Measurements from ENCODE around the gene CBX4. TPM values are rescaled to one million over a fixed set of nuclear protein-coding genes. Genes with fewer than 3 reads are reported as not detected.

Gene CBX4
- total and polyA plus RNA-seq, 7 donors, result 1.9 to 7.8 (median 3.3) TPM

- Histone ChIP-seq H3K27me3 (ENCODE audit: insufficient read depth in 3 of 3, low read length in 2 of 3) (peaks cover 0 to 90% (median 12%) of the 10 kb centered on the region in 3 donors), H3K9me3 (no peaks in the 10 kb centered on the region), H3K36me3 (ENCODE audit: insufficient read depth in 1 of 2, low read depth in 1 of 2) (no peaks in the 10 kb centered on the region), H3K4me3 (no peak overlapping the region), H3K27ac (no peak overlapping the region), H3K4me1 (peaks cover 10% of the 10 kb centered on the region)
- no peak for DNase-seq
- intact Hi-C loops (cut with DNase I), result loop anchor here in 1 of 2 donors (10.0 kb wide), 1 partner anchor 147 kb away; no protein-coding TSS in a partner anchor
- 84 to 94% (median 87%) methylated on average over 12 of the region's 12 CpGs for WGBS, 3 donors
- TF ChIP-seq CTCF (IDR thresholded peaks at IDR 0.05), result no peak
- no peak for ATAC-seq
Measured at GRCh38 chr17:79847698-79848369, 8.6 kb upstream of the CBX4 start.

DNA sequence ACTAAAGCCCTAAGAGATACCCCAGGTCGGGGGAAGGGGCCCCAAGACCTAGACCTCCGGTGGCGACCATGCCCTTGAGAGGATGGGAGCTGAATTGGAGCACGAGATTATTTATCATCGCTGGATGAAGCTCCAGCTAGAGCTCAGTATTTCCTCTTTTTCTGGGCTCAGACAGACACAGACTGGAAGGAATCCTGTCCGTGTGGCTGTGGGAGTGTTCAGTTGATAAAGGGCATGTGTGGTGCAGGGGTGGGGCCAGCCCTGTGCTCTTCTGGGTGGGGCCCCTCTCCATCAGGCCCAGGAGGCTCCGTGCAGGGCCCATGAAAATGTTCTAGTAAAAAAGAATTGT is 6.3 kb upstream of the CBX4 start:
- 45 to 59% (median 58%) methylated on average over 7 of the region's 7 CpGs for WGBS, 3 donors
- intact Hi-C loops (cut with DNase I), result loop anchor here in 1 of 2 donors (10.0 kb wide), 1 partner anchor 149 kb away; no protein-coding TSS in a partner anchor
- no peak overlapping the region for H3K4me3 ChIP-seq
- no peaks in the 10 kb centered on the region for H3K9me3 ChIP-seq
- DNase-seq (no peak), ATAC-seq (no peak)
- peaks cover 0 to 93% (median 29%) of the 10 kb centered on the region in 3 donors for H3K27me3 ChIP-seq (ENCODE audit: insufficient read depth in 3 of 3, low read length in 2 of 3)
- peak overlapping the region; percentile 12 for H3K27ac ChIP-seq
- no peaks in the 10 kb centered on the region for H3K36me3 ChIP-seq (ENCODE audit: insufficient read depth in 1 of 2, low read depth in 1 of 2)
- H3K4me1 ChIP-seq, result peaks cover 22% of the 10 kb centered on the region
- TF ChIP-seq CTCF (IDR thresholded peaks at IDR 0.05), result no peak

DNA sequence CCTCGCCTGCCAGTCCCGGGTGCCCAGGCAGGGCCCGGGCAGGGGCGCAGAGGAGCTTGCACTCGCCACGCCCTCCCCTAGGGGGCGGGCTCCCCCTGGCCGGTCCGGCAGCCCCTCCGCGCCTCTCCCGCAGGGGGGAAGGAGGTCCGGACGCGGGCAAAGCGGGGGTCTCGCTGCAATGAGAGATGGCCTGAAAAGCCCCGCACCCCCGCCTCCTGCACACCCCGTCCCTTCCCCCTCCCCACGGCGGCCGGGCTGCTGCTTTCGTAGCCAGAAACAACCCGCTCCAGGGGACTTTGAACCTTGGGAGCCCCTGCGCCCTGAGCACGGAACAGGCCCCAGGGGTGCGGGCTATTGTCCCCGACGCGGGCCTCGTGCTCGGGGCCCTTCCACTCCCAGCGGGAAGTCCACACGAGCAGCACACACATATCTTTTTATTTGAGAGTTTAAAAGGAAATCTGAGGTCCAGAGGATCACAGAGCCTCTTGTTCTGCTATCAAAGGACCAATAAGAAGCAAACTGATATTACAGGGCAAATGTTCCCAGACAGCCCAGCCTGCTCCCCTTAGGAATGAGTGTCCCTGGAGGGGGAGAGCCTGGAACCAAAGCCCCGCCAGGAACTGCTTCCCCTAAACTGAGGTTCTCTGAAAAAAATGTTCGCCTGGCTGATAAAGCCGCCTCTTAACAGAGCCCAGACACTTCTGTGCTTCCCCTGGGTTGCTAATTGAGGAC is 5.8 kb upstream of the CBX4 start:
- TF ChIP-seq CTCF (IDR thresholded peaks at IDR 0.05), result peak; percentile 67
- Histone ChIP-seq H3K36me3 (ENCODE audit: insufficient read depth in 1 of 2, low read depth in 1 of 2) (no peaks in the 10 kb centered on the region), H3K4me1 (peaks cover 28% of the 10 kb centered on the region), H3K27ac (peak overlapping the region; percentile 12), H3K4me3 (peak overlapping the region; percentile 73), H3K9me3 (no peaks in the 10 kb centered on the region), H3K27me3 (ENCODE audit: insufficient read depth in 3 of 3, low read length in 2 of 3) (peaks cover 0 to 94% (median 29%) of the 10 kb centered on the region in 3 donors)
- 10 to 18% (median 16%) methylated on average over 25 to 38 of the region's 38 CpGs for WGBS, 3 donors
- ATAC-seq (peak; percentile 68 to 81 (median 72)), DNase-seq (peak; percentile 59 to 74)
- intact Hi-C loops (cut with DNase I), result loop anchor here (5.0 to 10.0 kb wide), 4 partner anchors 48 to 150 kb away; partner anchors contain the start of gene CBX8 (in 1 of the 2)

DNA sequence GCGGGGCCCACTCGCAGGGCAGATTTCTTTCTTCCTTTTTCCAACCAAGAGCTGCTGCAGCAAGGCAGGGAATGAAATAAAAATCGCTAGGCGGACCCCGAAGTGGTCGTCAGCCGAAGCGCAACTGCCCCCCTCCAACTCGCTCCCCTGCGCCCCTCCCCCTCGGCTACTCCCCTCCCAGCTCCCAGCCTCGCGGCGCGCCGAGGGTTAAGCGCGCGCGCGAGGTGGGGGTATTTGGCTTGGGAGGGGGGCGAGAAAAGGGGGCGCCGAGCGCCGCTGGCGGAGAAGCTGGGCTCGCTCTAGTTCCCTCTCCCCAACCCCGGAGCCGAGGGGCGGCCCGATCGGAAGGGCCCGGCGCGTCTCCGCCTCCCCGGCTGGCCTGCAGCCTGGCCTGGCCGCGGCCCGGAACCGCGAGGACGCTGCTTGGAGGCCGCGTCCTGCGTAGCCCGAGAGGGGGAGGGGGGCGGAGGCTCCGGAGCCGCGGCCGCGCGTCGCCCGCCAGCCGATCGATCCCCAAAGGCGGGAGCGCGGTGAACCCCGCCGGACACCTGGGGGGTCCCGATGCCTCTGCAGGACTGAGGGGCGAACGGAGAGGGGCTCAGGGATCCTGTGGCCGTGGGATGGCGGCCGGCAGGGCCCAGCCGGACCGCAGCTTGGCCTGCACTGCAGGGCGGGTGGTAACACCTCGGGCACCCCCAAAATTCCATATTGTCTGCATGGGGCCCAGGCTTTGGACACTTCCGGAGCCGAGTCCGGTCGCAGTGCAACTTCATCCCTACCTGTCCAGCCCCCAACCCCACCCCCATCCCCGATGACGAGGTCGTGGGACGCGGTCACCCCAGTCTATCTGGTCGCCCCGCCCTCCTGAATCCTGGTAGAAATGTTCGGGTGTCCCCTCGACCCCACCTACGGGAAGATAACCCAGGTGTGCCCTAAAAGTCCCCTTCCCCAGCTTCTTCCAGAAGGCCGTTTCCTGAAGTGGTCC is 4.9 kb upstream of the CBX4 start:
- H3K4me1 ChIP-seq, result peaks cover 32% of the 10 kb centered on the region

More for the DNA sequence above, 4.9 kb upstream of the CBX4 start:
- intact Hi-C loops (cut with DNase I), result loop anchor here (5.0 to 10.0 kb wide), 4 partner anchors 47 to 151 kb away; partner anchors contain the start of gene CBX8 (in 1 of the 2)
- Histone ChIP-seq H3K9me3 (no peaks in the 10 kb centered on the region), H3K27me3 (ENCODE audit: insufficient read depth in 3 of 3, low read length in 2 of 3) (peaks cover 0 to 95% (median 29%) of the 10 kb centered on the region in 3 donors), H3K4me3 (peak overlapping the region; percentile 73), H3K36me3 (ENCODE audit: insufficient read depth in 1 of 2, low read depth in 1 of 2) (no peaks in the 10 kb centered on the region), H3K27ac (no peak overlapping the region)
- ATAC-seq (peak; percentile 29 to 59 (median 46)), DNase-seq (peak; percentile 73 to 74)
- no peak for TF ChIP-seq CTCF (IDR thresholded peaks at IDR 0.05)
- 0 to 2% (median 1%) methylated on average over 45 to 89 of the region's 89 CpGs for WGBS, 3 donors

Measured in psoas muscle (tissue), 8 donors.